ENCODE measurements around the gene FBXL20. TPM values are rescaled to one million over a fixed set of nuclear protein-coding genes. Genes with fewer than 3 reads are reported as not detected.
"Not testable (repeated sequence)": the region's sequence is repeated elsewhere in the genome, so short reads cannot be mapped to it uniquely, and the experiment has no call there.

Gene FBXL20
- total RNA-seq, 1 experiment from 2014 or later, result 7.1 TPM

DNA sequence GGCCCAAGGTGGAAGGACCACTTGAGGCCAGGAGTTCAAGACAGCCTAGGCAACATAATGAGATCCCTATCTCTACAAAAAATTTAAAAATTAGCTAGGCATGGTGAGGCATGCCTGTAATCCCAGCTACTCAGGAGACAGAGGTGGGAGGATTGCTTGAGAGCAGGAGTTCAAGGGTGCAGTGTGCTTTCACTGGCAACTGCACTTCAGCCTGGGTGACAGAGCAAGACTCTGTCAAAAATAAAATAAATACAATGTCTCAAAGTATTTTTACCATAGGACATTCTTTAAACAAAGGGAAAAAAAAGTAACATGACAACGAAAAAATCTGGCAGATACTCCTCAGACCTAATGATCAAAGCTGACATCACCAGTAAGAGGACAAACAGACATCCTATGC, 72.6 kb downstream of the FBXL20 start:
- no peak for DNase-seq (ENCODE audit: low read depth)

GRCh38 chr17:39327109-39327508, 74.3 kb downstream of the FBXL20 start:
- no peak for DNase-seq (ENCODE audit: low read depth)

- no peak for DNase-seq (ENCODE audit: low read depth)
Measured at GRCh38 chr17:39325528-39326240, 75.7 kb downstream of the FBXL20 start.

DNA sequence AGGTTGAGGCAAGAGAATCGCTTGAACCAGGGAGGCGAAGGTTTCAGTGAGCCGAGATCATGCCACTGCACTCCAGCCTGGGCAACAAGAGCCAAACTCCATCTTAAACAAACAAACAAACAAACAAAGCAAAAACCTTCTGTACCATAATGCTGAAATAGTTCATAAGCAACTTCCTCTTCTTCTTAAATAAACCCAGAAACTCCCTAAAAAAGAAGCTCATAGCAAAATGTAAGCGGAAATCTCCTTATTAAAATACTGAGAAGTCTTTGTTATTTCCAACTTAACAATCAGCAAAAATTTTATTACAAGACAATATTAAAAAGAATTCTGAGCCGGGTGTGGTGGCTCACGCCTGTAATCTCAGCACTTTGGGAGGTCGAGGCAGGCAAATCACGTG, 82.8 kb downstream of the FBXL20 start:
- no peak for DNase-seq (ENCODE audit: low read depth)

DNA sequence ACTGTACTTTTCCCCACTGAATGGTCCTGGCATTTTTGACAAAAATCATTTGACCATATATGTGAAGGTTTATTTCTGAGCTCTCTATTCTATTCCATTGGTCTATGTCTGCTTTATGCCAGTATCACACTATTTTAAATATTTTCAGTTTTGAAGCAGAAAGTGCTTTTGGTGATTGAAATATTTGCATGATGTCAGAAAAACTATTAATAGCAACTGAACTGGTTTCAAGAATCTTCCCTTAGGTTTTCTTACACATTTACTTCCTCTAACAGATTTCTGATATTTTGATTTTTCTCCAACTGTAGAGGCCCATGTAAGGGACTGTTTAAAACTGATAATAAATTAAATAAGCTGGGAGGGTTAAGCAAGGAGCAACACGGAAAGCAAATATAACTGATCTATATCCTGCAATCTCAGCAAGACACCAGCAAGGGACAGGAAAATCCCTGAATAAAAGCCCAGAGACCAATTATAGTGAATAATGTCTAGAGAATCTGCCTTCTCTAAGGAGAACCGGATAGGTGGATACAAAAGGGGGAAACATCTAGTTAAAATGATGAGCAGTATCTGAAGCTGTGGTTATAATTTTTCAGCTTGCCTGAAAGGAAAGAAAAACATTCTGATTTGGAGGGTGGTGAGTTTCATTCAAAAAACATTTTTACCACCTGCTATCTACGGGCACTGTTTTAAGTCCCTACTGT, 94.8 kb downstream of the FBXL20 start:
- DNase-seq (ENCODE audit: low read depth), result no peak

DNA sequence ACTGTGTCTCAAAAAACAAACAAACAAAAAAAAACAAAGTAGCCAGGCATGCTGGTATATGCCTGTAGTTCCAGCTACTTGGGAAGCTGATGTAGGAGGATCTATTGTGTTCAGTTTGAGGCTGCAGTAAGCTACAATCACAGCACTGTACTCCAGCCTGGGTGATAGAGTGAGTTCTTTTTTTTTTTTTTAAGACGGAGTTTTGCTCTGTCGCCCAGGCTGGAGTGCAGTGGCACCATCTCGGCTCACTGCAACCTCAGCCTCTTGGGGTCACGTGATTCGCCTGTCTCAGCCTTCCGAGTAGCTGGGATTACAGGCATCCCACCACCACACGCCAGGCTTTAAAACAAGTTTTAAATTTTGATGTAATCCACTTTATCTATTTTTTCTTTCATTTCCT, 95.4 kb downstream of the FBXL20 start:
- no peak for DNase-seq (ENCODE audit: low read depth)

DNA sequence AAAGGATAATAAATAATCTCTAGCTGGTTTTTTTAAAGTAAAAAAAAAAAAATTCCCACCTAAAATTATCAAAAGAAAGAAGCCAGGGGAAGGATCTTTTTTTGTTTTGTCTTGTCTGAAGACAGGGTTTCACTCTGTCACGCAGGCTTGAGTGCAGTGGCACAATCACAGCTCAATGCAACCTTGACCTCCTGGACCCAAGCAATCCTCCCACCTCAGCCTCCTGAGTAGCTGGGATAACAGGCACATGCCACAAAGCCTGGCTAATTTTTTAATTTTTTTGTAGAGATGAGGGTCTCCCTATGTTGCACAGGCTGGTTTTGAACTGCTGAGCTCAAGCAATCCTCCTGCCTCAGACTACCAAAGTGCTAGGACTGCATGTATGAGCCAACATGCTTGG, 97.2 kb downstream of the FBXL20 start:
- DNase-seq (ENCODE audit: low read depth), result no peak

- DNase-seq (ENCODE audit: low read depth), result no peak
Measured at GRCh38 chr17:39294060-39294459, 107.4 kb downstream of the FBXL20 start.

- not testable (repeated sequence) for DNase-seq (ENCODE audit: low read depth)
Measured at GRCh38 chr17:39292546-39292945, 108.9 kb downstream of the FBXL20 start.

DNA sequence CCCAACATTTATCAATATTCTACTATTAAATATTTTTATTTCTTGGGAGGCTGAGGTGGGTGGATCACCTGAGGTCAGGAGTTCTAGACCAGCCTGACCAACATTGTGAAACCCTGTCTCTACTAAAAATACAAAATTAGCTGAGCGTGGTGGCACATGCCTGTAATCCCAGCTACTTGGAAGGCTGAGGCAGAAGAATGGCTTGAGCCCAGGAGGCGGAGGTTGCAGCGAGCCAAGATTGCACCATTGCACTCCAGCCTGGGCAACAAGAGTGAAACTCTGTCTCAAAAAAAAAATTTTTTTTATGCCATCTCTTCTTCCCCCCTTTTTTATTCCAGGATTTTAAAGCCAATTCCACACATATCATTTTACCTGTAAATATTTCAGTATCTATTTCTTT, 114.9 kb downstream of the FBXL20 start:
- not testable (repeated sequence) for DNase-seq (ENCODE audit: low read depth)

DNA sequence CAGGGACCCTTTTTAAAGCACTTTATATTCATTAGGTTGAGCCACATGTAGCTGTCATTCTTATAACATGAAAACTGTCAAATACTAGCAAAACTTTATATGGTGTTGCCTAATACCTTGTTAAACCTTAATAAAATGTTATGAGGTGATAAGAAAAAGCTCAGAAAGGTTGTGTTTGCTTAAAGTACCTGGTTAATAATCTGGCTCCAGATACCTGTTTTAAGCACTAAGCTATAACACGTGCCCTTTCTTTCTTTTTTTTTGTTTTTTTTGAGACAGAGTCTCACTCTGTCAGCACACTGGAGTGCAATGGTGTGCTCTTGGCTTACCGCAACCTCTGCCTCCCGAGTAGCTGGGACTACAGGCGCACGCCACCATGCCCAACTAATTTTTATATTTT, 116.7 kb downstream of the FBXL20 start:
- DNase-seq (ENCODE audit: low read depth), result no peak

DNA sequence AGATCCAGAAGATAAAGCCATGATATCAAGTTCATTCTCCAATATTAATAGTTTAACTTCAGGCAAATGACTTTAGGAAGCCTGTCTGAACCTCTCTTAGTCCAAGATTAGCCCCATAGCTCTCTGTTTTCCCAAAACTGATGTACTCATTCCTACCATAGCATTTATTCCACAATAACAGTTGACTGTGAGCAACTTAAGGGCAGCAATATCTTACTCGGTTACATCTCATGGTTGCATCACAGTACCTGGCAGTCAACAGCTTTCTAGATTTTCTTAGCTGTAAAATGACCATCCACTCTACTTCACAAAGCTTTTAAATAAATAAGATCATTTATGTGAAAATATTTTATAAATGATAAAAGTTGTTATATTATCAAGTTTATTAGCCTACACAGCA, 117.5 kb downstream of the FBXL20 start:
- no peak for DNase-seq (ENCODE audit: low read depth)

DNA sequence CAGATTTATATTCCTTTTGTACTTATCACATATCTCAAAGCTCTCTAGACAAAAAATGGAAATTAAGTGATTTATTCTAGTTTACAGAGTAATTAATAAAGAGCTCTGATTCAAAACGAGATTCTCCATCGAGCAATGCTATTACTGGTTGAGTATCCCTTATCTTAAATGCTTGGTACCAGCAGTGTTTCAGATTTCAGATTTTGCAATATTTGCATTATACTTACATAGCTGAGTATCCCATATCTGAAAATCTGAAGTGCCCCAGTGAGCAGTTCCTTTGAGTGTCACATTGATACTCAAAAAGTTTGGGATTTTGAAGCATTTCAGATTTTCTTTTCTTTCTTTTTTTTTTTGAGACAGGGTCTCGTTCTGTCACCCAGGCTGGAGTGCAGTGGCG, 118.3 kb downstream of the FBXL20 start:
- DNase-seq (ENCODE audit: low read depth), result no peak

DNA sequence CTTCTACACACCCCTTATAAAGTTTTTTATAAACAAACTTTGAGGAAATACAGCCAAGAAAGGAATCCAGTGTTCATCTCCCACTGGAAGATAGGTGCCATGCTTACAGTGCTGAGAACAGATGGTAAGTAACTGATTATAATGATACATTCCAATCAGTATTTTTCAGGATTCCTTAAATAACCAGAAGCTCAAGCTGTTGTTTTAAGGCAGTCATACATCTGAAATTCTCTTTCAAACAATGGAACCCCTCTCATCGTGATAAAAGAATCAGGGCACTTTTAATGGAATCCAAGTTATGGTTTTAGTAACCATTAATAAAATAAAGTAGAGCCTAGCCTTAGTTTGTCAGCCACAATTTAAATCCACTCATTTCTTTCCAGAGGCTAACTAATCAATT, 119.6 kb downstream of the FBXL20 start:
- no peak for DNase-seq (ENCODE audit: low read depth)

- DNase-seq (ENCODE audit: low read depth), result not testable (repeated sequence)
Measured at GRCh38 chr17:39278246-39278645, 123.2 kb downstream of the FBXL20 start.

GRCh38 chr17:39277110-39277509, 124.3 kb downstream of the FBXL20 start:
- DNase-seq (ENCODE audit: low read depth), result no peak

DNA sequence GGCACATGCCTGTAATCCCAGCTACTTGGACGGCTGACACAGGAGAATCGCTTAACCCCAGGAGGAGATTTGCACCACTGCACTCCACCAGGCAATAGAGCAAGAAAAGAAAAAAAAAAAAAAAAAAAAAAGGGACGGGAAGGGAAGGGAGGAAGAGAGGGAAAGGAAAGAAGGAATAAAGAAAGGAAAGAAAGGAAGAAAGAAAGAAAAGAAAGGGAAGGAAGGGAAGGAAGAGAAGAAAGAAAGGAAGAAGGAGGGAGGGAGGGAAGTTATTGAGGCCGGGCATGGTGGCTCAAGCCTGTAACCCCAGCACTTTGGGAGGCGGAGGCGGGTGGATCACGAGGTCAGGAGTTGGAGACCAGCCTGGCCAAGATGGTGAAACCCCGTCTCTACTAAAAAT, 125.3 kb downstream of the FBXL20 start:
- no peak for DNase-seq (ENCODE audit: low read depth)

- DNase-seq (ENCODE audit: low read depth), result no peak
Measured at GRCh38 chr17:39271546-39271945, 129.9 kb downstream of the FBXL20 start.

GRCh38 chr17:39270923-39271322, 130.5 kb downstream of the FBXL20 start:
- peak; percentile 19 for DNase-seq (ENCODE audit: low read depth)

DNA sequence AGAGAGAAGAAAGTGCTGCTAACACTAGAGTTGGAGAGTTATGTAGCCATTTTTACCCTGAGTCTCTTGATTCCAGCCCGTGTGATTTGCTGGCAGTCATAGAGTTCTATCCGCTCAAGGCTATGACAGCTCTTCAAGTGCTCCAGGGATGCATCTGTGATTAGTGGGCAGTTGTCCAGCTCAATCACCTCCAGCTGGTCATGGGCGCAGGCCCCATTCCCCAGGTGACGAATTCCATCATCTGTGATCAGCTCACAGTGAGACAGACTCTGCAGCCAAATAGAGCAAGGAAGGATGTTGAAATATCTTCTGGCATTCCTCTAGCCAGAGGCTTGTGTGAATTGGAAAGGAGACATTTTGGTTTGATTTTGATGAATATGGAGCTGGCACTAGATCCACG, 137.3 kb downstream of the FBXL20 start:
- no peak for DNase-seq (ENCODE audit: low read depth)

GRCh38 chr17:39261286-39261685, 140.1 kb downstream of the FBXL20 start:
- no peak for DNase-seq (ENCODE audit: low read depth)

DNA sequence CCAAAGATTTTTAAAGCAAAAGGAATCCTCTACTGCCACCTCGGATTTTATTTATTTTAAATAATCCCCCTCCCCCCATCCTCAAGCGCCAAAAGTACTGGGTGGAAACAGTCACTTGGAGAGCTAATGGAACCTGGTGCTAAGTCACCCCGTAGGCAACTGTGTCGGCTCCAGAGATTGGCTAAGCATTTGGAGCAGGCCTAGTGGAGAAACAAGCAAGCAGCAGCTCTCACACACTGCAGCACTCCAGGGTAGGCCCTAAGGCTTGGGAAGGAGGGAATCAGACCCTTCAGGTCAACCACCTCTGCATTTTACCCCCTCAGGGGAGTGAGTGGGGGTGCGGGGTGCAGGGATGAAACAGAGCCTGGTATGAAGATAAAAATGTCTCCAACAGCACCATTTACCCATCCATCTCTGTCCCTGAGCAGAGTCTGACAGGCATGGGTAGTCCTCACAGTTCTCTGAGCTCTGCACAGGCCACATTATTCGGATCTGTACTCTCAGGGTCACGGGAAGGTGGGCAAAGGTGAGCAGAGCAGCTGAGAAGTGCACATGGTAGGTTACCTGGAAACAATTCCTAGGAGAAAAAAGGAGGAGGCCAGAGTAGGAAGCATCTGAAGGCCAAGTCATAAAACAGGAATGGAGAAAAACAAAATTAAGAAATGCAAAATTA, 148.5 kb downstream of the FBXL20 start:
- no peak for DNase-seq (ENCODE audit: low read depth)

DNA sequence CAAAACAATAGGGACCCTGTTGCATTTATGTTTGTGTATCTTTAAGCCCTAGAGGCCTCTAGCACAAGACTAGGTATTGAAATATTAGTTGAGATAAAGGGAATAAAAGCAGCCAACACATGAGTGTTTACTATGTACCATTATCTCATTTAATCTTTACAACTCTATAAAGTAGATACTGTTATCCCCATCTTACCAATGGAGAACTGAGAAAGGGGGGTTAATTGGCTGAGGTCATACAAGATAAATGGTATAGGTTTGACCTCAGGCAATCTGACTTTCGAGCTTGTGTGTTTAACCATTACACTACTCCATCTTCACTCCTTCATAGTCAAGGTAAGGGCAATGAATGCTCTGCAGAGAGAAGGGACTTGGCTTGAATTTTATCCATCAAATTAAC, 149.4 kb downstream of the FBXL20 start:
- no peak for DNase-seq (ENCODE audit: low read depth)

Measured in RPMI7951 (cell line).